HPDE6-E6E7 (cell line): Measurements from ENCODE around the gene SEMA5B.

Experiments used
- DNase-seq: peaks from one replicate; pipeline ENCODE4 v3.0.0; 2011; ENCODE audit warnings: missing footprints; ENCODE audit errors: extremely low spot score

Gene SEMA5B

GRCh38 chr3:122994954-122995353, 32.6 kb downstream of the SEMA5B start:
- no peak for DNase-seq

DNA sequence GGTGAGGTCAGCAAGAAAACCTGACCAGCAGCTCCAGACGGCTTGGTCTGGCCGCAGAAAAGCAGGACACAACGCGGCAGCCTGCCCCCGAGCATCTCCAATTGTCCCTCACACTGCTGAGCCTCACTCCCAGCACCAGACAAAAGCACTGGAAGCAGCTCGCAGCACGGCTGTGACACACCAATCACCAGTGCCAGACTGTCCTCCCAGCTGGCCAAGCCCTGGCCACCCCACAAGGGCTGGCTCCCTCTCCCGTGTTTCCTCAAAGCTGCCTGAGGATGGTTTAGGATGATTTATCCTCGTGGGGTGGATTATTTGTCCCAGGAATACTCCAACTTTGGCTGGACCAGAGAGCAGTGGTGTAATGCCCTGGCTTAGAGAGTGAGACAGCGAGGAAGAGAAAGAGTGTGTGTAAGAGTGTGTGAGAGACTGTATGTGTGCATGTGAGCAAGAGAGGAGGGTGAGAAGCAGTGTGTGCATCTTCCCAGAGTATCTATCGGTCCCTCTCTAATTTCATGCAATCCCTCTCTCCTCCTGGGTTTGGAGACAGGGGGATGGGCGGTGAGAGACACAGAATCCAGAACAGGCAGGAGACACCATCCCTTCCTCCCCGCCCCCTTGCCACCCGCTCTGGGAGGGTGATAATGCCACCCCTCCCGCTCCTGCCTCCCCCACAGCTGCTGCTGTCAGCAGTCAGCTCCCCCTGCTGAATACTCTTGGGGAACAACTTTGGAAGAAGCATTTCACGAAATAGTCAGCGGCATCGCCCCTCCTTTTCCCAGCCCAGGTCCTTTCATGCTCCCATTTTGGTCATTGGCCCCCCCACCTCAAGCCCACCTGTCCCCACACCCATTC, 34.2 kb downstream of the SEMA5B start:
- no peak for DNase-seq

DNA sequence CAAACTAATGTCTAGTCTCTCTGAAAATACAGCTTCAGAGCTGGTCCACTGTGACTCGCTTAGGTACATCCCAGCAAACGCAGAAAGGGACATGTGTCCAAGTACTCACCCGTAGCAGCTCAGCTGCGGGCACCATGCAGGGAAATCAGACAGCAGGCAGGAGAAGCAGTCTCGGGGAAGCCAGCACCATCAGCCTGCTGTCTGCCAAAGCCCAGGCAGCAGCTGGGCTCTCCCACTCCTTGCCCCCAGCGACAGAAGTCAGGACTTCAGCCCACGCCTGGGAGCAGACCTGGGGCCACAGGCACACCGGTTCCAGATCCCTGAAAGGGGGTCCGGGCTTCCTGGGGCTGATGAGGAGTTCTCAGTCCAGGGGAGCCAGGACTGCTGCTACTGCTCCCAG, 34.9 kb downstream of the SEMA5B start:
- DNase-seq, result no peak

- DNase-seq, result no peak
Measured at GRCh38 chr3:122992133-122992532, 35.4 kb downstream of the SEMA5B start.

DNA sequence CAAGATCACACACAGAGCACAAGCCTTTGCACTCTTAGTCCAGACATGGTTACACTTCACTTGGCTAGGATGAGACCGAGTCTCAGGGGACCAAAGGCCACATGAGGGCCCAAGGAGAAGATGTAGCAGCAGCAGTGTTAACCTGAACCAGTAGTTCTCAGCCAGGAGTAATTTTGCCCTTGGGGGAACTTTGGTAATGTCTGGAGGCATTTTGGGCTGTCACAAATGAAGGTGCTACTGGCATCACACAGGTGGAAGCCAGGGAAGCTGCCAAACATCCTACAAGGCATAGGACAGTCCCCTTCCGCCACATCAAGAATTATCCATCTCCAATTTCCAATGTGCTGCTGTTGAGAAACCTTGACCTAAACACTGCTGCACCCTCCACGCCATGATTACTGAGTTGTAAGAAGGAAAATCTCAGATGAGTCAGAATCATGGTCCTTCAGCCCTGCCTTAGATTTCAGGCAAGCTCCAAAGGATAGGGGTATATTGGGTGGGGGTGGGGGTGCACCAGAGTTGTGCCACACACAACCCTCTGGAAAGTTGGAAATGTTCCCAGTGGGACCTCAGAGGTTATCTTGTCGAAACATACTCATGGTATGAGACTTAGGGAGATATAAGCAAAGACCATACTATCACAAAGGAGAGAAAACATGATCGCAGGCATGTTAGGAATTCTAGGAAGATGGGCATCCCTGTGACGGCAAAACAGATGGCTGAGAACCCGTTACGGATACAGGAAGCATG, 36.2 kb downstream of the SEMA5B start:
- no peak for DNase-seq

DNA sequence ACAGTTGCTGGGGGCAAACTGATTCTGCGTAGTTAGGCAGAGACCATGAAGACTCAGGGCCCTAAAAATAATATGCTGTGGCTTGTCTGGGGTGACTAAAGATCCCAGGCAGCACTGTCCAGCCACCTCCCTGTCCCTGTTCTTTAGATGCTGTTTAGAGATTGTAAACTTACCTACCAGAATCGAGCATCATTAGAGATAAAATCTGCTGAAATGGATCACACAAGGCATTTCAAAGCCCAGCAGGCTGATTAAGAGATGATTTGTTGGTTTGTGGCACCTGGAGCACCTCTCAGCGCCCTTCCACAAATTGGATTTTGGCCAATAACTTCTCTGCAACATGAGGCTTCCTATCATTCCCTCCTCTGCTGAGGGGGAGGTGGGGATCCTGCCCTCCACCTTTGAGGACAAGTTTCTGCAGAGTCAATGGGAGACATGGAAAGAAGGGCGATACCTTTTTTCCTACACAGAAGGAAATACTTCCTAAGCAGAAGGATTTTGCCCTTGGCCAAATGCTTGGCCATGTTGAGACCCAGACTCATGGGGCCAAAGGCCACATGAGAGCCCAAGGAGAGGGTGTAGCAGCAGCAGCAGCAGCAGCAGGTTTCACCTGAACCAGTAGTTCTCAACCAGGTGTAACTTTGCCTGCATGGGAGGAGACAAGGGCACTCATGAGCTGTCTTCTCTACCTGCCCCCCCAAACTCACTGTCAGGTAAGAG, 37.5 kb downstream of the SEMA5B start:
- DNase-seq, result no peak

- DNase-seq, result no peak
Measured at GRCh38 chr3:122988508-122988907, 39.1 kb downstream of the SEMA5B start.

DNA sequence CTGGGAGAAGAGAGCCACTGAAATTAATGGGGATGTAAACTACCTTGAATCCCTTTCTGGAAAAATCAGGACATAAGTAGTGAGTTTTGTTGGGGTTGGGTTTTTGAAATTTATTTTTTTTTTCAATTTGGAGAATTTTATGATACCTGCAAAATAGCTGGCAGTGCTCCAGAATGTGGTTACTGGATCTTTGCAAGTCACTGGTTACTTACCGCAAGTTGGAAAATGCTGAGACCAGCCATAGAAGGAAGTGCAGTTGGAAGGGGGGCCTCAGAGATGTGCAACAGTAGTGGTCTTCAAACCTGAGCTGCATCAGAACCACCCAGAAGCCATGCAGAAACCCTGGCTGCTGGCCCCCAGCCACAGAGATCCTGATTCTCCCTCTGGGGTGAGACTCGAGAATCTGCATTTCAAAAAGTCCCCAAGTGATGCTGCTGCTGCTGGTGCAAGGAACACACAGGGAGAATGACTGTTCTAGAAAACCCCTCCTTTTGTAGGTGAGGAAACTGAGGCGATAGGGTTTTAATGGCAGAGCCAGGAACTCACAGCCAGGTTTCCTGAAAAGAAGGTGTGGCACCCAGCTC, 39.7 kb downstream of the SEMA5B start:
- DNase-seq, result no peak

DNA sequence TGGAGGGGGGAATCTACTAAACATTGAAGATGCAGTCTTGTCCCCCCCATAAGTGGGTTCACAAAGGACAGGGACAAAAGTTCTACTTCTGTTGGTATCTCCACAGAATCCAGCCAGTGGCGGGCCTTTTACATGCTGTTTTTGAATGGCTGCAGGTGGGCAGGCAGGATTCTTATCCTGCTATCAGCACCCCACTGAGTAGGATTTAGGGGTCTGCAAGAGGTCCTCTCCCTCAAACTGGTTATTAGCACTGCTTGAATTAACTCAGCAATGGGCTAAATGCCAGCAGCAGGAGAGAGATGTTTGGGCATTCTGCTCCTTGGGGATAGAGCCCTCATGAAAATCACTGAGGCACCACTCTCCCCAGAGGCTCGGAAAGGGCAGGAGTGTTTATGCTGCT, 40.3 kb downstream of the SEMA5B start:
- no peak for DNase-seq

GRCh38 chr3:122986693-122987179, 40.8 kb downstream of the SEMA5B start:
- DNase-seq, result no peak

- no peak for DNase-seq
Measured at GRCh38 chr3:122985539-122985938, 42.0 kb downstream of the SEMA5B start.

DNA sequence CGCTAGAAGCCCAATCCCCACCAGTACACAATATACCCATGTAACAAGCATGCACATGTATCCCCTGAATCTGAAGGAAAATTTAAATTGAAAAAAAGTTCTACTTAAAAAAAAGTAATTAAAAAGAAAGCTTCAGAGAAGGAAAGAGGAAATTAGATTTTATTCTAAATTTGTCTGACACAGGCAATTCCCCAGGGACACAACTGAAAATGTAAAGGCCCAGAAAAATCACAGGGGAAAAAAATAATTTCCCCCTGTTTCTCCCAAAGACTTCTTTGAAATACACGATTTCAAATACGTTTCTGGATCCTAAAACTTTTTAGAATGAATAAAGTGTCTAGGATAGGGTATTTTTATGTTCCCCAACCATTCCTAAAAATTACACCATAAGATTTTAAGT, 42.9 kb downstream of the SEMA5B start:
- DNase-seq, result no peak

GRCh38 chr3:122984007-122984406, 43.6 kb downstream of the SEMA5B start:
- no peak for DNase-seq

- DNase-seq, result no peak
Measured at GRCh38 chr3:122982216-122983185, 45.1 kb downstream of the SEMA5B start.

GRCh38 chr3:122979211-122979610, 48.4 kb downstream of the SEMA5B start:
- no peak for DNase-seq

- no peak for DNase-seq
Measured at GRCh38 chr3:122978569-122978968, 49.0 kb downstream of the SEMA5B start.

DNA sequence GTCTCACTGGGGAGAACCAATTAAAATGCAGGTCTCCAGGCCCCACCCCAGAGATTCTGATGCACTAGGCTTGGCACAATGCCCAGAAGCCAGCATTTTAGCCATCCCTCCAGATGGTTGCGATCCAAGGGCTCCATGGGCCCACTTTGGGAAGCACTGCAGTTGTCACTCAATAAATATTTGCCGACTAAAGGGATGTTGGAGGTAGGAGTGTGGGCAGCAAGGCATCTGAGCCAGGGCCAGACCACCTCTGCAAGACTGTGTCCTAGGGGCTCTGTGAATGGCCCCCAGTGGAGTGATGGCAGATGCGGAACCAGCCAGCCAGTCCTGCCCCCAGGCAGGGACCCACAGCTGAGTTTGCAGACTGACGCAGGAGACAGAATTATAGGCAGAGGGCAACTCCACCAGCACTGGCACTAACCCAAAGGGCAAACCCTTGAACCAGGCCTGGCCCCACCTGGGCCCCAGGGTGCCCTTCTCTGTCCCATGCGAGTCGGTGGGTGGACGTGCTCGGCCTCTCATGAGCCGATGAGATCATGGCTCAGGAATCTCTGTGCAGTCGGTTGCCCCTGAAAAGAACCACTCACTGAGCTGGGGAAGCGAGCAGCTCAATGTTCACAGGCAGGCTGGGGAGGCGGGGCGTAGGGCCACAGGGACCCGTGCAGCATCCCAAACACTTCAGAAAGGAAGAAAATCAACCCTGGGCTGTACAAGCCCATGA, 49.7 kb downstream of the SEMA5B start:
- DNase-seq, result no peak

GRCh38 chr3:122975924-122976293, 51.7 kb downstream of the SEMA5B start:
- no peak for DNase-seq

- no peak for DNase-seq
Measured at GRCh38 chr3:122975163-122975923, 52.2 kb downstream of the SEMA5B start.
